ENCODE measurements around the gene PSAPL1. TPM values are rescaled to one million over a fixed set of nuclear protein-coding genes. Genes with fewer than 3 reads are reported as not detected.

The PSAPL1 gene
- polyA plus RNA-seq, 1 donor from 2014 or later: not detected

DNA sequence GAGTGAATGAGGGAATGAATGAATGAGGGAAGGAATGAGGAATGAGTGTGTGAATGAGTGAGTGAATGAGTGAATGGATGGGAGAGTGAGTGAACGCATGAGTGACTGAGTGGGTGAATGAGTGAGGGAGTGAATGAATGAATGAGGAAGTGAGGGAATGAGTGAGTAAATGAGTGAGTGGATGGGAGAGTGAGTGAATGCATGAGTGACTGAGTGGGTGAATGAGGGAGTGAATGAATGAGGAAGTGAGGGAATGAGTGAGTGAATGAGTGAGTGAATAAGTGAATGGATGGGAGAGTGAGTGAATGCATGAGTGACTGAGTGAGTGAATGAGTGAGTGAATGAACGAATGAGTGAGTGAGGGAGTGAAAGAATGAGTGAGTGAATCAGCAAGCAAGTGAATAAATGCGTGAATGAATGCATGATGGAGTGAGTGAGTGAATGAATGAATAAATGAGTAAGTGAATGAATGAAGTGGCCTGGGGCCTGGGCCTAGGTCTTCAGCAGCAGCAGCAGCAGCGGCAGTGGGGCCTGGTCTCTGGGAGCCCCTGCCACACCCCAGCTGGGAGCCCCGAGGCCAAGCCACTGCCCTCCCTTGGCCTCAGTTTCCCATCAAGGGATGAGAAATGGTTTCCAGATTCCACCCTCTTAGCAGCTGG, 16.2 kb upstream of the PSAPL1 start:
- no peaks in the 10 kb centered on the region for H3F3A ChIP-seq (ENCODE audit: insufficient read depth, low read length, poor library complexity, severe bottlenecking)
- no peak overlapping the region for H3K4me3 ChIP-seq (ENCODE audit: low read length)
- H2AFZ ChIP-seq (ENCODE audit: low read depth, low read length): no peak overlapping the region
- no peaks in the 10 kb centered on the region for H3K9me2 ChIP-seq (ENCODE audit: insufficient read depth, low read length)
- no peaks in the 10 kb centered on the region for H3K27me3 ChIP-seq (ENCODE audit: insufficient read depth, low read depth, low read length)
- no peaks in the 10 kb centered on the region for H3K36me3 ChIP-seq (ENCODE audit: insufficient read depth, low read length)
- H4K20me1 ChIP-seq (ENCODE audit: insufficient read depth): no peaks in the 10 kb centered on the region
- TF ChIP-seq, protein P1, sequence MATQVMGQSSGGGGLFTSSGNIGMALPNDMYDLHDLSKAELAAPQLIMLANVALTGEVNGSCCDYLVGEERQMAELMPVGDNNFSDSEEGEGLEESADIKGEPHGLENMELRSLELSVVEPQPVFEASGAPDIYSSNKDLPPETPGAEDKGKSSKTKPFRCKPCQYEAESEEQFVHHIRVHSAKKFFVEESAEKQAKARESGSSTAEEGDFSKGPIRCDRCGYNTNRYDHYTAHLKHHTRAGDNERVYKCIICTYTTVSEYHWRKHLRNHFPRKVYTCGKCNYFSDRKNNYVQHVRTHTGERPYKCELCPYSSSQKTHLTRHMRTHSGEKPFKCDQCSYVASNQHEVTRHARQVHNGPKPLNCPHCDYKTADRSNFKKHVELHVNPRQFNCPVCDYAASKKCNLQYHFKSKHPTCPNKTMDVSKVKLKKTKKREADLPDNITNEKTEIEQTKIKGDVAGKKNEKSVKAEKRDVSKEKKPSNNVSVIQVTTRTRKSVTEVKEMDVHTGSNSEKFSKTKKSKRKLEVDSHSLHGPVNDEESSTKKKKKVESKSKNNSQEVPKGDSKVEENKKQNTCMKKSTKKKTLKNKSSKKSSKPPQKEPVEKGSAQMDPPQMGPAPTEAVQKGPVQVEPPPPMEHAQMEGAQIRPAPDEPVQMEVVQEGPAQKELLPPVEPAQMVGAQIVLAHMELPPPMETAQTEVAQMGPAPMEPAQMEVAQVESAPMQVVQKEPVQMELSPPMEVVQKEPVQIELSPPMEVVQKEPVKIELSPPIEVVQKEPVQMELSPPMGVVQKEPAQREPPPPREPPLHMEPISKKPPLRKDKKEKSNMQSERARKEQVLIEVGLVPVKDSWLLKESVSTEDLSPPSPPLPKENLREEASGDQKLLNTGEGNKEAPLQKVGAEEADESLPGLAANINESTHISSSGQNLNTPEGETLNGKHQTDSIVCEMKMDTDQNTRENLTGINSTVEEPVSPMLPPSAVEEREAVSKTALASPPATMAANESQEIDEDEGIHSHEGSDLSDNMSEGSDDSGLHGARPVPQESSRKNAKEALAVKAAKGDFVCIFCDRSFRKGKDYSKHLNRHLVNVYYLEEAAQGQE (IDR thresholded peaks at IDR 0.05; ENCODE audit: borderline replicate concordance): no peak
- no peak for TF ChIP-seq EP300 (conservative IDR thresholded peaks at IDR 0.05; ENCODE audit: poor library complexity, severe bottlenecking)
- no peak for TF ChIP-seq SMC3 (conservative IDR thresholded peaks at IDR 0.05; ENCODE audit: poor library complexity)
- no peak for TF ChIP-seq RAD21 (conservative IDR thresholded peaks at IDR 0.05)
- TF ChIP-seq POLR2AphosphoS5 (IDR thresholded peaks at IDR 0.05): no peak
- TF ChIP-seq TAF1 (IDR thresholded peaks at IDR 0.05; ENCODE audit: low read depth): no peak
- no peak for TF ChIP-seq MXI1 (conservative IDR thresholded peaks at IDR 0.05; ENCODE audit: poor library complexity, severe bottlenecking)
- no peak for TF ChIP-seq EZH2 (IDR thresholded peaks at IDR 0.05; ENCODE audit: borderline replicate concordance, insufficient read depth, low read length, poor library complexity, severe bottlenecking)
- TF ChIP-seq, protein P2, sequence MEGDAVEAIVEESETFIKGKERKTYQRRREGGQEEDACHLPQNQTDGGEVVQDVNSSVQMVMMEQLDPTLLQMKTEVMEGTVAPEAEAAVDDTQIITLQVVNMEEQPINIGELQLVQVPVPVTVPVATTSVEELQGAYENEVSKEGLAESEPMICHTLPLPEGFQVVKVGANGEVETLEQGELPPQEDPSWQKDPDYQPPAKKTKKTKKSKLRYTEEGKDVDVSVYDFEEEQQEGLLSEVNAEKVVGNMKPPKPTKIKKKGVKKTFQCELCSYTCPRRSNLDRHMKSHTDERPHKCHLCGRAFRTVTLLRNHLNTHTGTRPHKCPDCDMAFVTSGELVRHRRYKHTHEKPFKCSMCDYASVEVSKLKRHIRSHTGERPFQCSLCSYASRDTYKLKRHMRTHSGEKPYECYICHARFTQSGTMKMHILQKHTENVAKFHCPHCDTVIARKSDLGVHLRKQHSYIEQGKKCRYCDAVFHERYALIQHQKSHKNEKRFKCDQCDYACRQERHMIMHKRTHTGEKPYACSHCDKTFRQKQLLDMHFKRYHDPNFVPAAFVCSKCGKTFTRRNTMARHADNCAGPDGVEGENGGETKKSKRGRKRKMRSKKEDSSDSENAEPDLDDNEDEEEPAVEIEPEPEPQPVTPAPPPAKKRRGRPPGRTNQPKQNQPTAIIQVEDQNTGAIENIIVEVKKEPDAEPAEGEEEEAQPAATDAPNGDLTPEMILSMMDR (IDR thresholded peaks at IDR 0.05; ENCODE audit: poor library complexity, severe bottlenecking): no peak
- no peak overlapping the region for H3K9ac ChIP-seq (ENCODE audit: low read length)
- no peak overlapping the region for H3K4me2 ChIP-seq (ENCODE audit: low read length)
- H3K9me3 ChIP-seq (ENCODE audit: low read length): no peaks in the 10 kb centered on the region
- no peaks in the 10 kb centered on the region for H3K79me2 ChIP-seq (replicated peaks; ENCODE audit: insufficient read depth, low read length)
- no peak overlapping the region for H3K27ac ChIP-seq (ENCODE audit: low read length)

DNA sequence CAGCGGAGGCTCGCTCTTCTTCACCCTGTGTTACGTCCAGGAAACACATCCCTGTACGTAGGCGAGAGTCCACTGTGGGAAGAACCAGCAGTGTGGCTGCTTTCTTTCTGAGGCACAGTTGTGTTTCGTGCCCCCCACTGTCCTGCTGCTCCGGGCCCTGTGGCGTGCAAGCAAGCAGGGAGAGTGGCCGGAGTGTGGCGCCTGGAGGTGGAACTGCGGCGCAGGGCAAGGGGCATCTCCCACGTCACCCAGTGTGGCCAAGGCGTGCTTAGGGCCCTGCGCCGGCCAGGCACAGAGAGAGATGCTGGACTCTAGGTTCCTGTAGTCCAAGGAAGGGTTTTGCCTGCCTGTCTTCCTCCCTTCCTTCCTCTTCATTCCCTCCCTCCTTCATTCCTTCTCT, 13.3 kb upstream of the PSAPL1 start:
- Histone ChIP-seq H3K9me2 (ENCODE audit: insufficient read depth, low read length) (no peaks in the 10 kb centered on the region), H3K79me2 (replicated peaks; ENCODE audit: insufficient read depth, low read length) (no peaks in the 10 kb centered on the region), H3K27me3 (ENCODE audit: insufficient read depth, low read depth, low read length) (no peaks in the 10 kb centered on the region), H3F3A (ENCODE audit: insufficient read depth, low read length, poor library complexity, severe bottlenecking) (no peaks in the 10 kb centered on the region), H3K27ac (ENCODE audit: low read length) (no peak overlapping the region), H2AFZ (ENCODE audit: low read depth, low read length) (no peak overlapping the region), H3K4me2 (ENCODE audit: low read length) (no peak overlapping the region), H3K36me3 (ENCODE audit: insufficient read depth, low read length) (no peaks in the 10 kb centered on the region), H4K20me1 (ENCODE audit: insufficient read depth) (no peaks in the 10 kb centered on the region), H3K9me3 (ENCODE audit: low read length) (no peaks in the 10 kb centered on the region), H3K4me3 (ENCODE audit: low read length) (no peak overlapping the region), H3K9ac (ENCODE audit: low read length) (no peak overlapping the region)
- TF ChIP-seq POLR2AphosphoS5 (IDR thresholded peaks at IDR 0.05) (no peak), EZH2 (IDR thresholded peaks at IDR 0.05; ENCODE audit: borderline replicate concordance, insufficient read depth, low read length, poor library complexity, severe bottlenecking) (no peak), MXI1 (conservative IDR thresholded peaks at IDR 0.05; ENCODE audit: poor library complexity, severe bottlenecking) (no peak), TAF1 (IDR thresholded peaks at IDR 0.05; ENCODE audit: low read depth) (no peak), EP300 (conservative IDR thresholded peaks at IDR 0.05; ENCODE audit: poor library complexity, severe bottlenecking) (no peak), RAD21 (conservative IDR thresholded peaks at IDR 0.05) (no peak), SMC3 (conservative IDR thresholded peaks at IDR 0.05; ENCODE audit: poor library complexity) (no peak)
- TF ChIP-seq, protein P1 (IDR thresholded peaks at IDR 0.05; ENCODE audit: borderline replicate concordance): no peak
- TF ChIP-seq, protein P2 (IDR thresholded peaks at IDR 0.05; ENCODE audit: poor library complexity, severe bottlenecking): no peak
